GM10266 (cell line): ENCODE measurements around the gene EFCAB6.

Experiments used
- DNase-seq: peaks from one replicate; pipeline ENCODE4 v3.0.0; 2012; ENCODE audit errors: extremely low spot score
- CTCF ChIP-seq: IDR thresholded peaks from 2 replicates; pipeline ENCODE4 v1.5.1; 2012; ENCODE audit warnings: mild to moderate bottlenecking, low read depth; ENCODE audit not compliant: control insufficient read depth, insufficient read depth; ENCODE audit errors: missing control alignments

The EFCAB6 gene

DNA sequence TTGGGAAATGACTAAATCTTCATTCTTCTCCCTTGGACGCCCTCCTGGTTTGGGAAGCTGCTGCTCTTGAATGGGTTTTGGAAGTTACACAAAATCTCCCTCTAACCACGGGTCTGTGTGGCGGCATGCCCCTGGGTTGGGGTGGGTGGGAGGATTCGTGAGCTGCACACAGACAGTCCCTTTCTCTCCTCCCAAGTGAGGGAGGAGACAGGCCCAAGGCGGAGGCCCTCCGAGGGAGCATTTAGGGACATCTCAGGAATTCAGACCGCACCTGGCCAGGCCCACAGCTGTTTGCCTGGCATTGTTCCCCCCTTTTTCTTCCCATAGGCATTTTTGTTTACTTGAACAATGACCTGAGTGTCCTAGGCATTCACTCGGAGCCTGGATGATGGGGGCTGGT lies 306.2 kb downstream of the EFCAB6 start:
- DNase-seq = no peak
- no peak for TF ChIP-seq CTCF

DNA sequence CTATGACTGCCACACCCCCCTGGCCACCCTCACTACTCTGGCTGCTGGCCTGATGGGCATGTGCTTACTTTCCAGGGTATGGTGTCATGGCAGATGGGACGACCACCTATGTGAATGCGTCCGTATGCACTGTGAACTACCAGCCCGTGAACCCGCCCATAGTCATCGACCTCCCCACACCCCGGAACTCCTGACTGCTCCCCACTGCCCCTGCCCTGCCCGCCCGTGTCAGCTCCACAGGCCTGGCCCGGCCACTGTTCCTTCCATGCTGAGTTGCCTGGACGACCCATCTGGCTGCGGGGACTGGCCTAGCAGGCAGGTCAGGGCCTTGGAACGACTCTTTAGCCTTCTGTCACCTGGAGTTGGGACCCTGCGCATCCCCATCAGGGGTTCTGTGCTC lies 306.7 kb downstream of the EFCAB6 start:
- DNase-seq = no peak
- no peak for TF ChIP-seq CTCF

- no peak for TF ChIP-seq CTCF
- DNase-seq = no peak
Observed at GRCh38 chr22:43504666-43505261, 307.3 kb downstream of the EFCAB6 start.

GRCh38 chr22:43504068-43504467 lies 308.0 kb downstream of the EFCAB6 start:
- DNase-seq = no peak
- no peak for TF ChIP-seq CTCF

DNA sequence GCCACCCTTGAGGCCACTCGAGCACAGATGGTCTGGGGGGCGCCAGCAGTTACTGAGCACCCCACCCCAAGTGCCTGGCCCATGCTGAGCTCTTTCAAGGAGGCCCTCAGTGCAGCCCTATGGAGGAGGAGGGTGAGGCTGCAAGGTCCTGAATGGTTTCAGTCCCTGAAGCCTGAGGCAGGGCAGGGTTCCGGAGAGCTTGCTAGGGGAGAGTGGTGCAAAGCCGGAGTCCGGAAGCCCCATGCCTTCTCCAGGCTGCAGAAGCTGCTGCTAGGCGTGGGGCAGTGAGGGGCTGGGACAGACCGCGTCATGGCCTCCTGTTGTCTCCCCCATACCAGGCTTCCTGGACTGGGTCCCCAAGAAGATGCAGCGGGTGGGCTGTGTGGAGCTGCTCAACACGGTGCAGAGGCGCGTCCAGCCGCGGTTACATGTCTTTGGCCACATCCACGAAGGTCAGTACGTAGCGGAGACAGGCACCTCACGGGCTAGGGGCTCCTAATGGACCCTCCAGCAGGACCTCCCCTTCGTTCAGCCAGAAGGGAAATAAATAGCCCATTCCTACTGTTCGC lies 309.7 kb downstream of the EFCAB6 start:
- TF ChIP-seq CTCF = no peak
- DNase-seq = no peak

- DNase-seq = no peak
- no peak for TF ChIP-seq CTCF
Observed at GRCh38 chr22:43501878-43502277, 310.2 kb downstream of the EFCAB6 start.
